A673 (cell line): ENCODE results near the gene CHCHD6. TPM values are rescaled to one million over a fixed set of nuclear protein-coding genes. Genes with fewer than 3 reads are reported as not detected.
"Not testable (repeated sequence)": the region's sequence is repeated elsewhere in the genome, so short reads cannot be mapped to it uniquely, and the experiment has no call there.

Experiments
- BruUV-seq: library from RNA; stranded (reverse); fragments of 400-500 nt; replicated peaks from 2 replicates; lab custom pipeline; 2021; lab: Mats Ljungman, UMichigan
- CTCF ChIA-PET: fragments of 300-600 bp; sonication (Branson Sonifier 250); formaldehyde crosslinking; loops from one replicate; lab custom pipeline; 2022; ENCODE audit warnings: antibody characterized with exemption; lab: Charles Lee
- POLR2A ChIA-PET: fragments of 300-600 bp; sonication (Branson Sonifier 250); formaldehyde crosslinking; loops from one replicate; lab custom pipeline; 2022; ENCODE audit warnings: antibody characterized with exemption; ENCODE audit not compliant: low non-redundant PET; lab: Charles Lee
- DNase-seq: peaks from one replicate; pipeline ENCODE4 v3.0.0-alpha.2; 2015; ENCODE audit warnings: low spot score
- H3K27ac ChIP-seq: fragments of 200-600 bp; sonication (generic); 2 replicates; pipeline ENCODE4 v1.5.1; 2016; ENCODE audit warnings: mixed run types, low read depth, mild to moderate bottlenecking, mixed read lengths, antibody characterized with exemption, low read length; ENCODE audit not compliant: poor library complexity, severe bottlenecking
- H3K27me3 ChIP-seq: fragments of 200-600 bp; sonication (generic); replicated peaks from 2 replicates; pipeline ENCODE4 v1.6.1; 2017; ENCODE audit warnings: mixed run types, low read depth, mild to moderate bottlenecking, mixed read lengths, antibody characterized with exemption, low read length; ENCODE audit not compliant: insufficient read depth, poor library complexity
- H3K36me3 ChIP-seq: fragments of 200-600 bp; sonication (generic); 2 replicates; pipeline ENCODE4 v1.6.1; 2016; ENCODE audit warnings: mixed run types, mild to moderate bottlenecking, mixed read lengths, antibody characterized with exemption, low read length; ENCODE audit not compliant: insufficient read depth, poor library complexity, severe bottlenecking
- H3K4me1 ChIP-seq: fragments of 200-600 bp; sonication (generic); 2 replicates; pipeline ENCODE4 v1.6.1; 2017; ENCODE audit warnings: mixed run types, mild to moderate bottlenecking, mixed read lengths, antibody characterized with exemption, low read length; ENCODE audit not compliant: insufficient read depth, poor library complexity, severe bottlenecking
- H3K4me3 ChIP-seq: fragments of 200-600 bp; sonication (generic); 2 replicates; pipeline ENCODE4 v1.5.1; 2016; ENCODE audit warnings: low read depth, mixed run types, mild to moderate bottlenecking, mixed read lengths, low read length; ENCODE audit not compliant: poor library complexity, severe bottlenecking
- H3K9me3 ChIP-seq: fragments of 200-600 bp; sonication (generic); 2 replicates; pipeline ENCODE4 v1.6.1; 2016; ENCODE audit warnings: mixed run types, low read depth, mild to moderate bottlenecking, mixed read lengths, antibody characterized with exemption, low read length; ENCODE audit not compliant: poor library complexity, severe bottlenecking
- CTCF ChIP-seq: fragments of 300-800, 200-600 bp; sonication (generic); conservative IDR thresholded peaks from 2 replicates; pipeline ENCODE4 v1.5.1; 2017; ENCODE audit warnings: low read depth, mild to moderate bottlenecking, antibody characterized with exemption, low read length, moderate library complexity, mixed read lengths
- EZH2 ChIP-seq: fragments of 200-600 bp; sonication (generic); IDR thresholded peaks from 2 replicates; pipeline ENCODE4 v1.6.1; 2017; ENCODE audit warnings: borderline replicate concordance, low read depth, mild to moderate bottlenecking, mixed read lengths, antibody characterized with exemption, low read length; ENCODE audit not compliant: poor library complexity, severe bottlenecking
- intact Hi-C: fragments of 100-400 bp; cut with micrococcal nuclease; formaldehyde crosslinking; loops from one replicate; pipeline ENCODE4 v1.10.0; 2022; ENCODE audit not compliant: unreplicated experiment
- total RNA-seq: library from RNA; stranded (reverse); gene quantifications from 2 replicates; pipeline ENCODE4 v1.2.3, GENCODE V29; 2021

CHCHD6 gene
- total RNA-seq, 1 experiment from 2014 or later: 23.3 TPM

- Histone ChIP-seq H3K27me3 (no peaks in the 10 kb centered on the region), H3K36me3 (no peaks in the 10 kb centered on the region), H3K27ac (peak overlapping the region; percentile 81), H3K9me3 (no peaks in the 10 kb centered on the region), H3K4me3 (no peak overlapping the region), H3K4me1 (peaks cover 30% of the 10 kb centered on the region)
- POLR2A ChIA-PET: no interaction called here
- DNase-seq: peak; percentile 80
- intact Hi-C loops: no loop called here
- CTCF ChIA-PET: no interaction called here
- TF ChIP-seq EZH2: no peak
- no peak for TF ChIP-seq CTCF
- BruUV-seq: no TSS peak
These were observed 78.0 kb downstream of the CHCHD6 start for GRCh38 chr3:126781889-126782491.

GRCh38 chr3:126782536-126782935 is 78.5 kb downstream of the CHCHD6 start:
- H3K9me3 ChIP-seq: no peaks in the 10 kb centered on the region
- ChIA-PET POLR2A (no interaction called here), CTCF (no interaction called here)
- no peaks in the 10 kb centered on the region for H3K27me3 ChIP-seq
- no peaks in the 10 kb centered on the region for H3K36me3 ChIP-seq
- H3K4me3 ChIP-seq: no peak overlapping the region
- peak; percentile 55 for DNase-seq
- peaks cover 25% of the 10 kb centered on the region for H3K4me1 ChIP-seq
- intact Hi-C loops: no loop called here
- BruUV-seq: no TSS peak
- H3K27ac ChIP-seq: peak overlapping the region; percentile 81
- TF ChIP-seq CTCF: no peak
- TF ChIP-seq EZH2: no peak

- H3K4me3 ChIP-seq: no peak overlapping the region
- no peak for DNase-seq
- H3K4me1 ChIP-seq: peaks cover 19% of the 10 kb centered on the region
- H3K27ac ChIP-seq: no peak overlapping the region
- POLR2A ChIA-PET: no interaction called here
- H3K36me3 ChIP-seq: no peaks in the 10 kb centered on the region
- H3K9me3 ChIP-seq: no peaks in the 10 kb centered on the region
- H3K27me3 ChIP-seq: no peaks in the 10 kb centered on the region
- TF ChIP-seq CTCF: no peak
- TF ChIP-seq EZH2: no peak
- no TSS peak for BruUV-seq
- CTCF ChIA-PET: no interaction called here
- intact Hi-C loops: no loop called here
These were observed 80.2 kb downstream of the CHCHD6 start for GRCh38 chr3:126784254-126784653.

GRCh38 chr3:126791320-126791719 is 87.3 kb downstream of the CHCHD6 start:
- H3K36me3 ChIP-seq, intact Hi-C loops, CTCF ChIA-PET, DNase-seq, H3K4me1 ChIP-seq, BruUV-seq, H3K27ac ChIP-seq, H3K4me3 ChIP-seq, POLR2A ChIA-PET, H3K27me3 ChIP-seq: not testable (repeated sequence)
- H3K9me3 ChIP-seq: peaks cover 18% of the 10 kb centered on the region
